HepG2 (cell line): ENCODE results near the gene NYAP1. TPM values are rescaled to one million over a fixed set of nuclear protein-coding genes. Genes with fewer than 3 reads are reported as not detected.

Source experiments
- ATAC-seq: fragments of 200-7000 bp; cut with Tn5 transposase; 3 replicates; pipeline ENCODE4 v1.9.1; 2020; ENCODE audit warnings: mild to moderate bottlenecking, moderate library complexity
- BruUV-seq: library from RNA; stranded (reverse); fragments of 400-500 nt; replicated peaks from 2 replicates; lab custom pipeline; 2021; lab: Mats Ljungman, UMichigan
- CTCF ChIA-PET: fragments of 300-600 bp; formaldehyde crosslinking; extraction: SDS; loops from one replicate; lab custom pipeline; 2021; ENCODE audit warnings: low total read pairs, inconsistent platforms, low intra/inter-chr PET ratio; lab: Yijun Ruan, JAX
- POLR2A ChIA-PET: fragments of 350-600 bp; sonication (Branson Sonifier 250); formaldehyde crosslinking; loops from one replicate; lab custom pipeline; 2020; ENCODE audit warnings: antibody characterized with exemption, inconsistent platforms; lab: Yijun Ruan, JAX
- DNase-seq: peaks from one replicate; pipeline ENCODE4 v3.0.0-alpha.2; 2015; ENCODE audit warnings: low spot score
- FAIRE-seq: peaks from 3 replicates; lab custom pipeline; 2011; peaks lifted over from hg19 to GRCh38; lab: Jason Lieb, UNC
- H2AFZ ChIP-seq: one replicate; pipeline ENCODE4 v1.6.1; 2011; ENCODE audit warnings: low read length, inconsistent platforms
- H3K27ac ChIP-seq: fragments of 300-600 bp; 3 replicates; pipeline ENCODE4 v1.8.0; 2011; ENCODE audit warnings: mixed run types, mild to moderate bottlenecking, mixed read lengths, low read length, inconsistent platforms; ENCODE audit not compliant: insufficient read depth; ENCODE audit errors: extremely low read length
- H3K27me3 ChIP-seq, 2 experiments: fragments of 200-600 bp in 1 of 2; 2 replicates in 1 of 2; 3 replicates in 1 of 2; pipeline versions ENCODE4 v1.6.0 to v1.8.0; 2011; ENCODE audit warnings: low read length in 2 of 2, mild to moderate bottlenecking in 2 of 2, moderate library complexity in 2 of 2, inconsistent platforms in 1 of 2; ENCODE audit not compliant: insufficient read depth in 2 of 2, control insufficient read depth in 1 of 2
- H3K36me3 ChIP-seq, 2 experiments: fragments of 200-600 bp in 1 of 2; replicated peaks in 1 of 2; 2 replicates in 1 of 2; 3 replicates in 1 of 2; pipeline versions ENCODE4 v1.5.1 to v1.8.0; 2011; ENCODE audit warnings: low read length in 2 of 2, inconsistent platforms in 1 of 2; ENCODE audit not compliant: insufficient read depth in 2 of 2, control insufficient read depth in 1 of 2
- H3K4me1 ChIP-seq: 2 replicates; pipeline ENCODE4 v1.5.1; 2012; ENCODE audit warnings: low read length, inconsistent platforms; ENCODE audit not compliant: insufficient read depth
- H3K4me2 ChIP-seq: 2 replicates; pipeline ENCODE4 v1.6.0; 2011; ENCODE audit warnings: low read depth, low read length, inconsistent platforms
- H3K4me3 ChIP-seq, 3 experiments: fragments of 200-600 bp in 1 of 3; sonication (generic), shearing (Covaris generic) in 1 of 3; replicated peaks in 1 of 3; 2 replicates each; pipeline ENCODE4 v1.5.1; 2011 to 2016; ENCODE audit warnings: low read length in 3 of 3, inconsistent platforms in 2 of 3, low read depth in 2 of 3, mild to moderate bottlenecking in 2 of 3, control low read depth in 1 of 3, mixed read lengths in 1 of 3; ENCODE audit not compliant: insufficient read depth in 1 of 3
- H3K79me2 ChIP-seq: one replicate; pipeline ENCODE4 v1.6.1; 2011; ENCODE audit warnings: low read length, inconsistent platforms; ENCODE audit not compliant: insufficient read depth
- H3K9ac ChIP-seq: 2 replicates; pipeline ENCODE4 v1.6.0; 2011; ENCODE audit warnings: mild to moderate bottlenecking, low read depth, low read length, inconsistent platforms; ENCODE audit not compliant: insufficient read depth
- H3K9me3 ChIP-seq: 2 replicates; pipeline ENCODE4 v1.5.1; 2012; ENCODE audit warnings: mild to moderate bottlenecking, low read length
- H4K20me1 ChIP-seq: 2 replicates; pipeline ENCODE4 v1.6.0; 2011; ENCODE audit warnings: inconsistent platforms, mild to moderate bottlenecking, low read length, moderate library complexity; ENCODE audit not compliant: insufficient read depth
- MAFF ChIP-seq: IDR thresholded peaks from 2 replicates; pipeline ENCODE4 v1.6.1; 2011; ENCODE audit warnings: low read depth, low read length, improper control_type of control experiment
- NFE2L2 ChIP-seq: fragments of 150-350 bp; IDR thresholded peaks from 2 replicates; pipeline ENCODE4 v1.6.1; 2014; ENCODE audit warnings: low read length
- TFAP4 ChIP-seq: sonication (generic); IDR thresholded peaks from 2 replicates; pipeline ENCODE4 v1.6.1; 2016; ENCODE audit warnings: low read depth, borderline replicate concordance
- ZNF770 ChIP-seq: sonication (generic); formaldehyde crosslinking; IDR thresholded peaks from 2 replicates; pipeline ENCODE4 v1.5.0; 2020; ENCODE audit warnings: mild to moderate bottlenecking, missing genetic modification reagents
- WGBS: methylation state at CpG from one replicate; pipeline ENCODE4 v1.1.6; 2017; ENCODE audit warnings: low lambda C conversion rate; 5-methylcytosine and 5-hydroxymethylcytosine counted together
- in situ Hi-C: cut with HindIII; loops from 2 replicates; pipeline ENCODE4 v1.10.0; 2017; ENCODE audit warnings: low pct_unique_long_range_greater_than_20kb; ENCODE audit not compliant: extremely low pct_ligation_motif_present
- intact Hi-C: fragments of 100-400 bp; cut with micrococcal nuclease; formaldehyde crosslinking; loops from one replicate; pipeline ENCODE4 v1.10.0; 2022; ENCODE audit not compliant: unreplicated experiment
- polyA plus RNA-seq, 8 experiments: library from polyadenylated mRNA; depleted of rRNA in 3 of 8; stranded (reverse) in 7 of 8; unstranded in 1 of 8; fragments of >200 nt; fragmentation: Illumina TruSeq in 4 of 8; extraction: Trizol in 4 of 8; gene quantifications; 2 replicates each; pipeline versions ENCODE4 v1.2.1 to v1.2.3, GENCODE V29; 2011 to 2016; ENCODE audit warnings: low read depth in 4 of 8, missing spikeins in 1 of 8, mixed read lengths in 1 of 8; ENCODE audit not compliant: insufficient read depth in 1 of 8
- total RNA-seq, 5 experiments: library from RNA; depleted of rRNA; stranded (reverse); fragments of >200 nt; fragmentation: Illumina TruSeq; extraction: Trizol; gene quantifications; 2 replicates each; pipeline ENCODE4 v1.2.3, GENCODE V29; 2016; ENCODE audit warnings: low read depth in 1 of 5

NYAP1 gene
- total and polyA plus RNA-seq, 2 of the 13 experiments (the other 11 are each of a cell fraction or from before 2014, with no cell fraction given), result 0.15 to 0.46 TPM

GRCh38 chr7:100513212-100513810 lies 29.6 kb downstream of the NYAP1 start:
- in situ Hi-C loops, result no loop called here
- no TSS peak for BruUV-seq
- Histone ChIP-seq H3K4me2 (no peak overlapping the region), H3K4me1 (peaks cover 38% of the 10 kb centered on the region), H4K20me1 (no peaks in the 10 kb centered on the region), H3K36me3 (no peaks in the 10 kb centered on the region)
- peak; percentile 40; the same call in 1 of the 2 replicates for TF ChIP-seq ZNF770 (CRISPR knock-in tag)
- no peak for TF ChIP-seq MAFF
- TF ChIP-seq, all 625 proteins: peak for 1
- H3K4me3 ChIP-seq, result no peak overlapping the region
- H3K79me2 ChIP-seq, result no peaks in the 10 kb centered on the region
- no peaks in the 10 kb centered on the region for H3K9me3 ChIP-seq
- FAIRE-seq, result no peak
- no peak for ATAC-seq
- DNase-seq, result no peak
- intact Hi-C loops, result no loop called here
- CTCF ChIA-PET, result no interaction called here
- POLR2A ChIA-PET, result no interaction called here
- H3K9ac ChIP-seq, result no peak overlapping the region
- no peaks in the 10 kb centered on the region for H3K27me3 ChIP-seq
- 49% methylated on average over 9 of the region's 9 CpGs for WGBS
- no peak overlapping the region for H3K27ac ChIP-seq
- no peak overlapping the region for H2AFZ ChIP-seq

- CTCF ChIA-PET, result no interaction called here
- H3K9ac ChIP-seq, result no peak overlapping the region
- no peak for DNase-seq
Observed at GRCh38 chr7:100515072-100515532, 31.4 kb downstream of the NYAP1 start.

More at GRCh38 chr7:100515072-100515532, 31.4 kb downstream of the NYAP1 start:
- in situ Hi-C loops (no loop called here), intact Hi-C loops (no loop called here)
- Histone ChIP-seq H3K36me3 (no peaks in the 10 kb centered on the region), H3K79me2 (no peaks in the 10 kb centered on the region), H3K27ac (no peak overlapping the region), H3K4me2 (no peak overlapping the region), H3K27me3 (no peaks in the 10 kb centered on the region), H4K20me1 (no peaks in the 10 kb centered on the region), H3K9me3 (no peaks in the 10 kb centered on the region), H3K4me1 (peaks cover 29% of the 10 kb centered on the region), H2AFZ (no peak overlapping the region), H3K4me3 (no peak overlapping the region)
- BruUV-seq, result no TSS peak
- no peak for ATAC-seq
- no peak for FAIRE-seq
- 11% methylated on average over 2 of the region's 2 CpGs for WGBS
- POLR2A ChIA-PET, result no interaction called here
- TF ChIP-seq NFE2L2, result peak; percentile 66; the same call in 1 of the 2 replicates
- no peak for TF ChIP-seq TFAP4
